HG03575 (cell line): ENCODE measurements around the gene KCNMA1.

ENCODE experiments used
- ATAC-seq: cut with Tn5 transposase; IDR thresholded peaks from one replicate; pipeline ENCODE4 v1.9.1; 2021; ENCODE audit not compliant: unreplicated experiment, insufficient number of reproducible peaks, low FRiP score; ENCODE audit errors: extremely low read depth

KCNMA1 gene

GRCh38 chr10:77190291-77190690, 447.3 kb downstream of the KCNMA1 start:
- no peak for ATAC-seq

GRCh38 chr10:77189520-77189919, 448.1 kb downstream of the KCNMA1 start:
- ATAC-seq = no peak

DNA sequence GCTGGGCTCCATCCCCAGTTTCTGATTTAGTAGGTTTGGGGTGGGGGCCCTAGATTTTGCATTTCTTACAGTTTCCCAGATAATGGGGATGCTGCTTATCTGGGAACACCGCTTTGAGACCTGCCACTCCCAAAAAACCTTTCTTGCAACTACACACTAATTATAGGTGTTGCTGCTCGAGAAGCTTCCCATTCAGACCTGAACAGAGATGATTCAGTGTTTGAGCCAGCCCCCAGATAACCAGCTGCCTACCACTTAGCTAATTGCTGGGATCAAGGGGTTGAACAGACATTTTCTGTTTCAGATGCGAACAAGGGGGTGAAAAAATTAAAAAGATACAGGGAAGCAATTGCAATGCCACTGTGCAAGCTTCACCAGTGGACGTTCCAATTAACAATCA, 448.5 kb downstream of the KCNMA1 start:
- no peak for ATAC-seq

- no peak for ATAC-seq
Measured at GRCh38 chr10:77188521-77188920, 449.1 kb downstream of the KCNMA1 start.

- ATAC-seq = no peak
Measured at GRCh38 chr10:77188000-77188395, 449.6 kb downstream of the KCNMA1 start.

GRCh38 chr10:77187376-77187999, 450.1 kb downstream of the KCNMA1 start:
- ATAC-seq = no peak

DNA sequence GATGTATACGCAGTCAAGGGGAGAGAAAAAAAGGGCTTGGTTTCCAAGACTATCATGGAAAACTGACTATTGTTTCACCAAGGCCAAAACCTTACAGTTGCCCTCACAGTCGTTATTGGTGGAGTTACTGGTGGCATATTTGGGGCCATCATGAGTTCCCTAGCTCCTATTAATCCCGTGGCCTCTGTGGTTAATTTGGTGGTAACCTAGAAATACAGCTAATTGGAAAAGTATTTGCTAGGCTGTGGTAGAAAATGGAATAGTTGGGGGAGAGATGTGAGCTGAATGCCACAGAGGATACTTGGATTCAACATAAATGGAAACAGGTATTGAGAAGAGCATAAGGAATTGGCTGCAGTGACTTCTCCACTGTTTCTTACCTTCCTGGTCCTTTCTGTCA, 450.7 kb downstream of the KCNMA1 start:
- ATAC-seq = no peak

DNA sequence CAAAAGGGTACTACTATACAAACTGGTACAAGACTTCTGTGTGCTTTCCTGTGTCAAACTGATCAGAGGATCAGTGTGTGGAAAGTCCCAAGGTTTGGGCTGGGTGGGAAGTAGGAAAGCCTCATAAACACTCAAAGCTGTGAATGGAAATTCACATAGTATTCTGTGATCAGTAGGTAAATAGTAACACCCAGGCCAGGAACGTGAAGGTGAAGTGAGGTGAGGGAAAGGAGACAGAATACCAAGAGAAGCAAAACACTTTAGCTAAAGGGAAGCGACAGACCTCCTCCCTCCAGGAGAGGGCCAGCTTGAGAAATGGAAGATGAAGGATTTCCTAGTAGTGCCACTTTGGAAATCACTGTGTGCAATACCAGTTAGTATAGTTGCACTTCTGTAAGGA, 451.9 kb downstream of the KCNMA1 start:
- no peak for ATAC-seq

DNA sequence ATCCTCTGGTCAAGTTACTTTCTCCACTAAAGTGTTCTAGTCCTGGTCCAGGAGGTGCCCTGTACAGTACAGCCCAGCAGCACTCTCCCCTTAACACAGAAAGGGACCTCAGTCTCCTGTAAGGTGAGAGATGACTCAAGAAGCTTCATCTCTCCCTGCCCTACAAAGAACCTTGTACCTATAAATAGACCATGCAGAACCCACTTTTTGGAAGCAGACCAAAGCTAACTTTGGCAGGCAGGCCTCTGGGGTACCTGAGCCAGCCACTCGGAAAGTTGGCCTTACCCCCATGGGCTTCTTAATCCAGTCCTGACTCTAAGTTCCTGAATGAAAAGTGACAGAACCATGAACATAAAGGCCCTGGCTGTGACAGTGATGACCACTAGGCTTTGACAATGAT, 454.8 kb downstream of the KCNMA1 start:
- no peak for ATAC-seq

- ATAC-seq = no peak
Measured at GRCh38 chr10:77180794-77181193, 456.8 kb downstream of the KCNMA1 start.

- ATAC-seq = no peak
Measured at GRCh38 chr10:77180104-77180503, 457.5 kb downstream of the KCNMA1 start.

DNA sequence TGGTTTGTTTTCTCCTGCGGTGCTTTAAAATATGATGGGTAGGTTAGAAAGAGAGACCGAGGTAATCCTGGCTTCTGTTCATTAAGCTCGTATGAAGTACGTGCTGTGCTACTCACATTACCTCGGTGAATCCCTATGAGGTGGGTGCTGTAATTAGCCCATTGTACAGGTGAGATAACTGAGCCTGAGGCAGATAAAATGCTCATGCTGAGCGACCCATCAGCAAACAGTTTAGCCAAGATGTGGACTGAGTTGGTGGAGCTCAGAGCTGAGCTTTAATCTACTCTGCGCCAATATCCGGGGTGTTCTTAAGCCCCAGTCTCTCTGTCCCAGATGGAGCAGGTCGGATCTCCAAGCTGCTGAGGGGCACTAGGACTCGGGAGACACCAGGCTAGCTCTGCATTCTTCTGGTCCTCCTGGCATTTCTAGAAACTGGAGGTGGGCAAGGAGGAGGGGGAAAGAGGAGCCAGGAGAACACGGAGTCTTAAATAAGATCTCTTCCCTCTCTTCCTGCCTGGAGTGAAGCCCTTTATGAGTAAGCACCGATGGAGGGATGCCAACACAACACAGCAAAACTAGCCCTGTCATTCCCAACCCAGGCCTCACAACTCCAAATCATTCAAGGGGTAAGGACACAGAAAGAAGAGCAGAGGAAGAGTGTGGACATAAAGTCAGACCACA, 458.5 kb downstream of the KCNMA1 start:
- ATAC-seq = no peak

DNA sequence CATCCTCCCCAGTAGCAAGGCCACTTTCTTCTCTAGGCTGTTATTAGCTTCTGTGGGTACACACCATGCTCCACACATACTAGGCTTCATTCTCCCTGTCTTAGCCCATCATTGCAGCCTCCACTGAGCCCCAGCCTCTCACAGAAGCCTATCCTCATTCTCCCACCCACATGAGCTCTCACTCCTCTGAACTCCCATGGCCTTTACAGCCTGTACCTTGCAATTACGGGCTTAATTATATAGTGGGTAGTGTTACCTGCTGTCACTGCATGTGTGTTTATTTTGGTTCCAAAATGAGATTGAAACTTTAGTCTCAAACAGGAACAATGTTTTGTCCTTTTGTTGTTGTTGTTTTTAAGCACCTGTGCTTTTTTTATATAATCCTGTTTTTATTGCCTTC, 460.0 kb downstream of the KCNMA1 start:
- no peak for ATAC-seq

DNA sequence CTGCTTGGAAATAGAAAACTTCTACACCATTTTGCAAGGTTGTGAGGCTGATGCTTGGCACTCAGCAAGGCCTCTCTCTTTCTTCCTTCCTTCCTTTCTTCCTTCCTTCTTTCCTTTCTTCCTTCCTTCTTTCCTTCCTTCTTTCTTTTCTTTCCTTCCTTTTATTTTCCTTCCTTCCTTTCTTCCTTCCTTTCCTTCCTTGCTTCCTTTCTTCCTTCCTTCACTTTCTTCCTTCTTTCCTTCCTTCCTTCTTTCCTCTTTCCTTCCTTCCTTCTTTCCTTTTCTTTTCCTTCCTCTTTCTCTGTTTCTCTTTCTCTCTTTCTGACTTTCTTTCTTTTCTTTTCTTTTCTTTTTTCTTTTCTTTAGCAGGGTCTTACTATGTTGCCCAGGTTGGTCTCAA, 460.4 kb downstream of the KCNMA1 start:
- ATAC-seq = no peak

GRCh38 chr10:77176232-77176631, 461.4 kb downstream of the KCNMA1 start:
- ATAC-seq = no peak

DNA sequence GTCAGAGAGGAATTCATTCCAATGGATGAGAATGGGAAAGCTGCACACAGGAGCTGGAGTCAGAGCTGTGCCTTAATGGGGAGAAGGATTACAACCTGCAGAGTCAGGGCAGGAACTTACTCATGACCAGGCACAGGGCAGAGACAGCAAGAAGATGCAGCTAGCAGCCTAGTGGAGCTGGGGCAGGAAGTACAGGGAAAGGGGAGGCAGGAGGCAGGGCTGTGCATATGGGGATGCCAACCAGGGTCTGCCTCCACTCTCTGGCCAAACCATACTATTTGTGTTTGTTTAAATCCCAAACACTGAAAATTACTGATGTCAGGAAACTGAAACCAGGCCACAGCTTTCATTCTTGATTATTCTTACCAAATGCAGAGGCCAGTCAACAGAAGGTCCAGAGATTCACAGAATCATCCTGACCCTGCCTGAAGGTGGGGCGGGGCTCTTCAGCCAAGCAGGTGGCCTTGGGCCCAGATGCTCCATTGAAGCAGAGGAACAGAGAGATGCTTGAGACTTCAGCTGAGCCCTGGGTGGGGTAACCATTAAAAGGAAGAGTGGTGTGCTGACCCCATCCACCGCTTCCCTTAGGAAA, 461.9 kb downstream of the KCNMA1 start:
- no peak for ATAC-seq

DNA sequence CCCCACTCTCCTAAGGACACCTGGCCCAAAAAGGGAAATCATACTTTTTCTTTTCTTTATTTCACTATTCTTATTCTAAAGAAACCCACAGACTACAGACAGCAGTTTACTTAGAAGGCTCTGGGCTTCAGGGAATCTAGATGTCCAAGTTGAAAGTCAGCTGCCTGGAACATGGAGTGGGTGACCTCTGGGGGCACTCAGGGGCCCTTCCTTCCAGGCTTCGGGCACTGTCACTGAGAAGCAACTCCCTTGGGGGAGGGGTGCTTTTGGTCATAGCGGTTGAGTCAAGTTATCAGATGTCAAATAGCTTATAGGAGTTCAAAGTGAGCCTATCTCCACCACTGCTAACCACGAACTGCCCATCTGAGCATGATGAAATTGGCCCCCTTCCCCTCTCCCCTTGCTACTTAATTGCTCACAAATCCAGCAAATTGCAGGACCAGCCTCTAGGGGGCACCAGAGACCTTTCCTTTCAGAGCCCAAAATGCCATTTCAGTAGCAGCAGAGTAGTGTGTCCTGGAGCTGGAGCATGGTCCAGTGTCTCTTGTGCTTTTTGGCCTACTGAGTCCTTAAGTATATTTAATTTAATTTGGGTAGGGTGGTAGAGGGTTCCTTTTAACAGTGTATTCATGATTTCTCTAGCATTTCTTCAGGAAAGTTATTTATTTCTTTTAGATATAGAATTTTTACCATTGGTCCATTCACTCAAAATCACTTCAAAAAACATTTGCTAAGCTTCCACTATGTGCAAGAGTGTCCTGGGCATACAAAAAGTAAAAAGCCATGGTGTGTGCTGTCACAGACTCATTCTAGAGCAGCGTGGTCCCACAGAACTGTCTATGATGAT, 463.8 kb downstream of the KCNMA1 start:
- ATAC-seq = no peak

- ATAC-seq = no peak
Measured at GRCh38 chr10:77172086-77172485, 465.5 kb downstream of the KCNMA1 start.

- ATAC-seq = no peak
Measured at GRCh38 chr10:77168861-77169260, 468.7 kb downstream of the KCNMA1 start.

- ATAC-seq = no peak
Measured at GRCh38 chr10:77168161-77168560, 469.4 kb downstream of the KCNMA1 start.
